Measurements from ENCODE around the gene ASAP2.

DNA sequence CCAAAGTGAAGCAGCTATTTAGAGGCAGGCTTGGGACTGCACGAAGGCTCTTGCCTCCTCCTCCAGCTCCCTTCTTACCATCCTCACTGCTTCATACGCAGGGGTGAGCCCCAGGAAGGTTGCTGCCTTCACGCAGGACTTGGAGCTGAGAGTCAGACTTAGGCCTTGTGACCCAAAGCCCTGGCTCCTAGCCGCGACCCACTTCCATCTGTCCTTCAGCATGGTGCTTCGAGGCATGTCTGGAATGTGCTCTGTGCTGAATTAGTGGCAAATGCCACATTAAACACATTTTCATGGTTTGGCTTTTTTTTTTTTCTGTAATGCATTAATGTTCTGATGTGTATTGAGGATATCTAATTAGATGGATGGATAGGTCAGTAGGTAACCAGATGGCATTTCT, 179.2 kb downstream of the ASAP2 start:
- TF ChIP-seq, protein P1, sequence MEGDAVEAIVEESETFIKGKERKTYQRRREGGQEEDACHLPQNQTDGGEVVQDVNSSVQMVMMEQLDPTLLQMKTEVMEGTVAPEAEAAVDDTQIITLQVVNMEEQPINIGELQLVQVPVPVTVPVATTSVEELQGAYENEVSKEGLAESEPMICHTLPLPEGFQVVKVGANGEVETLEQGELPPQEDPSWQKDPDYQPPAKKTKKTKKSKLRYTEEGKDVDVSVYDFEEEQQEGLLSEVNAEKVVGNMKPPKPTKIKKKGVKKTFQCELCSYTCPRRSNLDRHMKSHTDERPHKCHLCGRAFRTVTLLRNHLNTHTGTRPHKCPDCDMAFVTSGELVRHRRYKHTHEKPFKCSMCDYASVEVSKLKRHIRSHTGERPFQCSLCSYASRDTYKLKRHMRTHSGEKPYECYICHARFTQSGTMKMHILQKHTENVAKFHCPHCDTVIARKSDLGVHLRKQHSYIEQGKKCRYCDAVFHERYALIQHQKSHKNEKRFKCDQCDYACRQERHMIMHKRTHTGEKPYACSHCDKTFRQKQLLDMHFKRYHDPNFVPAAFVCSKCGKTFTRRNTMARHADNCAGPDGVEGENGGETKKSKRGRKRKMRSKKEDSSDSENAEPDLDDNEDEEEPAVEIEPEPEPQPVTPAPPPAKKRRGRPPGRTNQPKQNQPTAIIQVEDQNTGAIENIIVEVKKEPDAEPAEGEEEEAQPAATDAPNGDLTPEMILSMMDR (IDR thresholded peaks at IDR 0.05; ENCODE audit: low read length) = no peak
- TF ChIP-seq EZH2 (IDR thresholded peaks at IDR 0.05; ENCODE audit: borderline replicate concordance, low read length) = no peak
